Measurements from ENCODE around the gene PDE4D. TPM values are rescaled to one million over a fixed set of nuclear protein-coding genes. Genes with fewer than 3 reads are reported as not detected.

PDE4D gene
- total RNA-seq, 1 donor from 2014 or later: 6.8 TPM

DNA sequence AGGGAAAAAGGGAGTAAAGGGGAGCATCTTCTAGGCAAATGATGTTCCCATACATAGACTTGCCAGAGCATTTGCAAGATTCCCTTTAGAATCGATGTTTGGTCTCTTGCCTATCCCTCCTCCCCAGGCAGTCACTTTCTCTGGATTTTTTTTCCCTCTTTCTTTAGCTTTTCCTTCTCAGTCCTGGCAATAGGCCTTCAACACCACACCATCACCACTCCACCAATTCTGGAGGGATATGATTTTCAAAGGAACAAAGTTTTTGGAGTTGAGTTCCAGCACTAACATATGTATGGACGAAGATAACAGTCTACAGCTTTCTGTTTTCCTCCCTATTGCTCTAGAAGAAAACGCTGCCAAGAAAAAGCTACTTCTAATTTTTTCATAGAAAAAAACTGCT is 377.4 kb downstream of the PDE4D start:
- FAIRE-seq (no peak), DNase-seq (ENCODE audit: low read depth) (no peak)
- Histone ChIP-seq H3K36me3 (ENCODE audit: control insufficient read depth, insufficient read depth, low read length) (no peaks in the 10 kb centered on the region), H3K27me3 (ENCODE audit: control insufficient read depth, insufficient read depth, low read length) (no peaks in the 10 kb centered on the region), H3K4me3 (ENCODE audit: low read depth, low read length) (no peak overlapping the region)
- no peak for TF ChIP-seq CTCF (IDR thresholded peaks at IDR 0.05; ENCODE audit: insufficient read depth, low read length, severe bottlenecking)

GRCh38 chr5:59506285-59506877 is 387.1 kb downstream of the PDE4D start:
- Histone ChIP-seq H3K4me3 (ENCODE audit: low read depth, low read length) (no peak overlapping the region), H3K27me3 (ENCODE audit: control insufficient read depth, insufficient read depth, low read length) (no peaks in the 10 kb centered on the region), H3K36me3 (ENCODE audit: control insufficient read depth, insufficient read depth, low read length) (no peaks in the 10 kb centered on the region)
- no peak for TF ChIP-seq CTCF (IDR thresholded peaks at IDR 0.05; ENCODE audit: insufficient read depth, low read length, severe bottlenecking)
- DNase-seq (ENCODE audit: low read depth): peak; percentile 50
- no peak for FAIRE-seq

GRCh38 chr5:59504043-59504442 is 389.5 kb downstream of the PDE4D start:
- no peaks in the 10 kb centered on the region for H3K27me3 ChIP-seq (ENCODE audit: control insufficient read depth, insufficient read depth, low read length)
- DNase-seq (ENCODE audit: low read depth) (no peak), FAIRE-seq (no peak)
- no peaks in the 10 kb centered on the region for H3K36me3 ChIP-seq (ENCODE audit: control insufficient read depth, insufficient read depth, low read length)
- no peak overlapping the region for H3K4me3 ChIP-seq (ENCODE audit: low read depth, low read length)
- TF ChIP-seq CTCF (IDR thresholded peaks at IDR 0.05; ENCODE audit: insufficient read depth, low read length, severe bottlenecking): no peak

- Histone ChIP-seq H3K36me3 (ENCODE audit: control insufficient read depth, insufficient read depth, low read length) (no peaks in the 10 kb centered on the region), H3K27me3 (ENCODE audit: control insufficient read depth, insufficient read depth, low read length) (no peaks in the 10 kb centered on the region), H3K4me3 (ENCODE audit: low read depth, low read length) (no peak overlapping the region)
- DNase-seq (ENCODE audit: low read depth) (no peak), FAIRE-seq (no peak)
- no peak for TF ChIP-seq CTCF (IDR thresholded peaks at IDR 0.05; ENCODE audit: insufficient read depth, low read length, severe bottlenecking)
Measured at GRCh38 chr5:59503220-59503619, 390.3 kb downstream of the PDE4D start.

DNA sequence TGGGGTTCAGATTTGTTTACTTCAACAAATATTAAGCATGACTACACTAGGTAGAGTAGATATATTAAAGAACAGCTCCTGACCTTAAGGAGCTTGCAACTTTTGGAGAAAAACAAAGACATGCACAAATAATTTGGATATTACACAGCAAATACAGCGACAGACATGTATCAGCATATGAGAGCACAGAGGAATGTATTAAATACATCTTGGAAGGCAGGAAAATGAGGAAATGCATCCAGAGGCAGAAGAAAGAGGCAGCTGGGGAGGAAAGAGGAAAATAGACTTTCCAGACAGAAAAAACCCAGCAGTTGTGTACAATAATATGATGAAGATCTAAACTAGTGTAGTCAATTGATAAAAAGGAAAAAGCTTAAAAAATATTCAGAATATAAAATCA is 392.2 kb downstream of the PDE4D start:
- Histone ChIP-seq H3K27me3 (ENCODE audit: control insufficient read depth, insufficient read depth, low read length) (no peaks in the 10 kb centered on the region), H3K4me3 (ENCODE audit: low read depth, low read length) (no peak overlapping the region), H3K36me3 (ENCODE audit: control insufficient read depth, insufficient read depth, low read length) (no peaks in the 10 kb centered on the region)
- TF ChIP-seq CTCF (IDR thresholded peaks at IDR 0.05; ENCODE audit: insufficient read depth, low read length, severe bottlenecking): no peak
- DNase-seq (ENCODE audit: low read depth): no peak
- no peak for FAIRE-seq

DNA sequence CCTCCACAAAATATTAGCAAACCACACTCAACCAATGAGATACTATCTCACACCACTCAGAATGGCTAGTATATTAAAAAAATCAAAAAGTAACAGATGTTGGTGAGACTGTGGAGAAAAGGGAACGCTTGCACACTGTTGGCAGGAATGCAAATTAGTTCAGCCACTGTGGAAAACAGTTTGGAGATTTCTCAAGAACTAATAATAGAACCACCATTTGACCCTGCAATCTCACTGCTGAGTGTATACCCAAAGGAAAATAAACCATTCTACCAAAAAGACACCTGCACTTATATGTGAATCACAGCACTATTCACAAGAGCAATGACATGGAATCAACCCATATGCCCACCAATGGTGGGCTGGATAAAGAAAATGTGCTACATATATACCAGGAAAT is 393.5 kb downstream of the PDE4D start:
- Histone ChIP-seq H3K27me3 (ENCODE audit: control insufficient read depth, insufficient read depth, low read length) (no peaks in the 10 kb centered on the region), H3K4me3 (ENCODE audit: low read depth, low read length) (no peak overlapping the region), H3K36me3 (ENCODE audit: control insufficient read depth, insufficient read depth, low read length) (no peaks in the 10 kb centered on the region)
- TF ChIP-seq CTCF (IDR thresholded peaks at IDR 0.05; ENCODE audit: insufficient read depth, low read length, severe bottlenecking): no peak
- FAIRE-seq (no peak), DNase-seq (ENCODE audit: low read depth) (no peak)

Measured in bronchial epithelial cell (primary cell).